ENCODE data around the gene FGF13.

Gene FGF13

GRCh38 chrX:138710866-138711341, 613 bp downstream of the FGF13 start:
- peak overlapping the region; percentile 37 for H3K4me3 ChIP-seq (ENCODE audit: low read depth, low read length)
- DNase-seq: no peak
- H3K36me3 ChIP-seq (replicated peaks): no peaks in the 10 kb centered on the region
- no peak for TF ChIP-seq CTCF (IDR thresholded peaks at IDR 0.05; ENCODE audit: low read depth, low read length, missing control alignments)
- in situ Hi-C loops (cut with HindIII; ENCODE audit: low pct_ligation_motif_present, low sequenced_read_pairs): no loop called here
- no peak overlapping the region for H3K27ac ChIP-seq
- no peaks in the 10 kb centered on the region for H3K27me3 ChIP-seq (replicated peaks)

GRCh38 chrX:138709886-138710791, 1.4 kb downstream of the FGF13 start:
- H3K36me3 ChIP-seq (replicated peaks): no peaks in the 10 kb centered on the region
- no peak overlapping the region for H3K27ac ChIP-seq
- H3K4me3 ChIP-seq (ENCODE audit: low read depth, low read length): peak overlapping the region; percentile 37
- no peak for TF ChIP-seq CTCF (IDR thresholded peaks at IDR 0.05; ENCODE audit: low read depth, low read length, missing control alignments)
- no peak for DNase-seq
- no peaks in the 10 kb centered on the region for H3K27me3 ChIP-seq (replicated peaks)
- in situ Hi-C loops (cut with HindIII; ENCODE audit: low pct_ligation_motif_present, low sequenced_read_pairs): no loop called here

- Histone ChIP-seq H3K36me3 (replicated peaks) (no peaks in the 10 kb centered on the region), H3K27ac (no peak overlapping the region), H3K27me3 (replicated peaks) (no peaks in the 10 kb centered on the region), H3K4me3 (ENCODE audit: low read depth, low read length) (no peak overlapping the region)
- in situ Hi-C loops (cut with HindIII; ENCODE audit: low pct_ligation_motif_present, low sequenced_read_pairs): no loop called here
- TF ChIP-seq CTCF (IDR thresholded peaks at IDR 0.05; ENCODE audit: low read depth, low read length, missing control alignments): no peak
- DNase-seq: no peak
Observed at GRCh38 chrX:138708268-138708667, 3.2 kb downstream of the FGF13 start.

GRCh38 chrX:138704596-138704995, 6.9 kb downstream of the FGF13 start:
- Histone ChIP-seq H3K36me3 (replicated peaks) (no peaks in the 10 kb centered on the region), H3K27ac (no peak overlapping the region), H3K4me3 (ENCODE audit: low read depth, low read length) (no peak overlapping the region), H3K27me3 (replicated peaks) (no peaks in the 10 kb centered on the region)
- in situ Hi-C loops (cut with HindIII; ENCODE audit: low pct_ligation_motif_present, low sequenced_read_pairs): no loop called here
- no peak for DNase-seq
- no peak for TF ChIP-seq CTCF (IDR thresholded peaks at IDR 0.05; ENCODE audit: low read depth, low read length, missing control alignments)

- Histone ChIP-seq H3K4me3 (ENCODE audit: low read depth, low read length) (no peak overlapping the region), H3K27ac (no peak overlapping the region), H3K27me3 (replicated peaks) (no peaks in the 10 kb centered on the region), H3K36me3 (replicated peaks) (no peaks in the 10 kb centered on the region)
- TF ChIP-seq CTCF (IDR thresholded peaks at IDR 0.05; ENCODE audit: low read depth, low read length, missing control alignments): no peak
- in situ Hi-C loops (cut with HindIII; ENCODE audit: low pct_ligation_motif_present, low sequenced_read_pairs): no loop called here
- DNase-seq: no peak
Observed at GRCh38 chrX:138704101-138704500, 7.4 kb downstream of the FGF13 start.
